Activated T-cell treated with anti-CD3 and anti-CD28 coated beads, Interleukin-2, amount 50 U/mL, for 72 hours (primary cell): ENCODE measurements around the gene COMT. TPM values are rescaled to one million over a fixed set of nuclear protein-coding genes. Genes with fewer than 3 reads are reported as not detected.

Source experiments
- ATAC-seq, 2 donors: fragments of 150-1000 bp; cut with Tn5 transposase; replicated peaks in 1 of 2; 2 replicates each; pipeline ENCODE4 v1.10.0; 2021; ENCODE audit warnings: moderate library complexity in 2 of 2, mild to moderate bottlenecking in 1 of 2
- DNase-seq, 2 donors: peaks; one replicate each; pipeline ENCODE4 v3.0.0; 2021 to 2022; ENCODE audit warnings: mixed read lengths in 1 of 2
- H3K27ac Mint-ChIP-seq: one replicate; pipeline ENCODE4 v1.8.0; 2022; ENCODE audit warnings: mild to moderate bottlenecking, moderate library complexity, mixed read lengths
- H3K27me3 Mint-ChIP-seq: one replicate; pipeline ENCODE4 v1.8.0; 2022; ENCODE audit warnings: low read depth, mixed read lengths
- H3K36me3 Mint-ChIP-seq, 2 donors: one replicate each; pipeline ENCODE4 v1.8.0; 2022; ENCODE audit warnings: mixed read lengths in 2 of 2, mild to moderate bottlenecking in 1 of 2; ENCODE audit not compliant: insufficient read depth in 2 of 2
- H3K4me1 Mint-ChIP-seq: one replicate; pipeline ENCODE4 v1.8.0; 2022; ENCODE audit warnings: low read depth, mixed read lengths
- H3K4me3 Mint-ChIP-seq, 2 donors: one replicate each; pipeline ENCODE4 v1.8.0; 2022; ENCODE audit warnings: mild to moderate bottlenecking in 2 of 2, mixed read lengths in 2 of 2, moderate library complexity in 2 of 2
- H3K9me3 Mint-ChIP-seq, 2 donors: one replicate each; pipeline ENCODE4 v1.8.0; 2022; ENCODE audit warnings: mixed read lengths in 2 of 2
- total RNA-seq, 2 donors: library from RNA; stranded (reverse); gene quantifications; one replicate each; pipeline ENCODE4 v1.2.3, GENCODE V29; 2022

COMT gene
- total RNA-seq, 2 donors from 2014 or later, result 97.4 to 101 TPM

DNA sequence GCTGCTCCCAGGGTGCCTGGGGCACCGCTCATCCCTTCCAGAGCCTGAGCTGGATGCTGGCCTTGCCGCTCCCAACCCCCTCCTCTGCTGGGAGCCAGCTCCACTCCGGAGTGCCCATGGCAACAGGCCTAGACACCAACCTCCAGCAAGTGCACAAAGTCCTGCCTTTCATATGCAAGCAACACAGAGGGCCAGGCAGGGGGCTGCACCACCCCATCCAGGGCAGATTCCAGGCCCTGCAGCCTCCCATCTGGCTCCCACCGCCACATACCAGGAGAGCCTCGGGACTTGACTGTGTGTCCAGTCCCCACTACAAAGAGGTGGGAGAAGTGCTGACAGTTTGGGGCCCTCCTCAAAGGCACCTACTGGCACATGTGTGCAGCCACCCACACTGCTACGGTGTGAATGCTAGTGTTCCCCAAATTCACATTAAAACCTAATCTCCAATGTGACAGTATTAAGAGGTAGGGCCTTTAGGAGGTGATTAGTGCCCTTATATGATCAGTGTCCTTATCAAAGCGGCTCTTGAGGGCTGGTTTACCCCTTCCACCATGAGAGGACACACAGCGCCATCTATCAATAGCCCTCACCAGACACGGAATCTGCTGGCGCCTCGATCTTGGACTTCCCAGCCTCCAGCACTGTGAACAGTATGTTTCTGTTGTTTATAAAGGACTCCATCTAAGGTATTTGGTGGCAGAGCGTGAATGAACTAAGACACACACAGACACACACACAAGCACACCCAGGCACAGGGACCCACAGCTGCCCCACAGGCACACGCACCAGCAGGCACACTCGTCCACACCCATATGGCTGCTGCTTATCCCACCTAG, 58.9 kb downstream of the COMT start:
- Mint-ChIP-seq H3K4me1 (no peaks in the 10 kb centered on the region), H3K27me3 (no peaks in the 10 kb centered on the region), H3K9me3 (peaks cover 8 to 12% of the 10 kb centered on the region in 2 donors), H3K4me3 (no peak overlapping the region), H3K36me3 (peaks cover 10 to 14% of the 10 kb centered on the region in 2 donors), H3K27ac (no peak overlapping the region)
- DNase-seq (no peak), ATAC-seq (no peak)

- Mint-ChIP-seq H3K4me1 (no peaks in the 10 kb centered on the region), H3K27ac (no peak overlapping the region), H3K36me3 (peaks cover 10 to 14% of the 10 kb centered on the region in 2 donors), H3K27me3 (no peaks in the 10 kb centered on the region), H3K4me3 (no peak overlapping the region), H3K9me3 (peaks cover 8 to 12% of the 10 kb centered on the region in 2 donors)
- no peak for ATAC-seq
- no peak for DNase-seq
Observed at GRCh38 chr22:20001082-20001638, 59.6 kb downstream of the COMT start.

DNA sequence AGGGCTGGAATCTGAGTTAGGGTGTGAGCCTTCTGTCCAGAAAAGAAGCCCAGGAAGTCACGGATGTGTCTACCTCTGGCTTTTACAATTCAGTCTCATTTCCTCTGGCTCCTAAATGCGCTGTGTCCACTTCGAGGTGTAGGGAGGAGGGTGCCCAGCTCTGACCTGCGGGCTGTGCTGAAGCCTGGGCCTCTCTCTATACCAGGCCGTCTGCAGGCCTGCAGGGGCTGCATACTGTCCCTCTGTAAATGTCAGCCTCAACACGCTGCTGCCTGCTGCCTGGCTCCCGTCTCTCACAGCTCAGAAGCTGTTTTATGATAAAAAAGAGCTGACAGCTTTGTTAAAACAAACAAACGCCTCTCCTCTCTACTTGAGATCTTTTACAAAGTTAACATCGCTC, 60.6 kb downstream of the COMT start:
- peaks cover 8 to 12% of the 10 kb centered on the region in 2 donors for H3K9me3 Mint-ChIP-seq
- peaks cover 10 to 14% of the 10 kb centered on the region in 2 donors for H3K36me3 Mint-ChIP-seq
- no peak overlapping the region for H3K27ac Mint-ChIP-seq
- no peaks in the 10 kb centered on the region for H3K4me1 Mint-ChIP-seq
- no peak for ATAC-seq
- H3K4me3 Mint-ChIP-seq, result no peak overlapping the region
- H3K27me3 Mint-ChIP-seq, result no peaks in the 10 kb centered on the region
- DNase-seq, result no peak

- Mint-ChIP-seq H3K4me1 (no peaks in the 10 kb centered on the region), H3K4me3 (no peak overlapping the region), H3K27ac (no peak overlapping the region), H3K36me3 (peaks cover 10 to 14% of the 10 kb centered on the region in 2 donors), H3K9me3 (peaks cover 8 to 12% of the 10 kb centered on the region in 2 donors), H3K27me3 (no peaks in the 10 kb centered on the region)
- ATAC-seq (no peak), DNase-seq (no peak)
Observed at GRCh38 chr22:20002636-20003035, 61.1 kb downstream of the COMT start.

GRCh38 chr22:20003304-20003703, 61.7 kb downstream of the COMT start:
- H3K4me1 Mint-ChIP-seq, result no peaks in the 10 kb centered on the region
- peaks cover 10 to 14% of the 10 kb centered on the region in 2 donors for H3K36me3 Mint-ChIP-seq

GRCh38 chr22:20004464-20004863, 62.9 kb downstream of the COMT start:
- ATAC-seq, result no peak
- no peak for DNase-seq
- Mint-ChIP-seq H3K4me3 (no peak overlapping the region), H3K27ac (no peak overlapping the region), H3K9me3 (peaks cover 8 to 12% of the 10 kb centered on the region in 2 donors), H3K4me1 (no peaks in the 10 kb centered on the region), H3K36me3 (peaks cover 10 to 14% of the 10 kb centered on the region in 2 donors), H3K27me3 (no peaks in the 10 kb centered on the region)

More at GRCh38 chr22:20003304-20003703, 61.7 kb downstream of the COMT start:
- Mint-ChIP-seq H3K4me3 (no peak overlapping the region), H3K27me3 (no peaks in the 10 kb centered on the region), H3K9me3 (peaks cover 8 to 12% of the 10 kb centered on the region in 2 donors), H3K27ac (no peak overlapping the region)
- DNase-seq (no peak), ATAC-seq (no peak)

DNA sequence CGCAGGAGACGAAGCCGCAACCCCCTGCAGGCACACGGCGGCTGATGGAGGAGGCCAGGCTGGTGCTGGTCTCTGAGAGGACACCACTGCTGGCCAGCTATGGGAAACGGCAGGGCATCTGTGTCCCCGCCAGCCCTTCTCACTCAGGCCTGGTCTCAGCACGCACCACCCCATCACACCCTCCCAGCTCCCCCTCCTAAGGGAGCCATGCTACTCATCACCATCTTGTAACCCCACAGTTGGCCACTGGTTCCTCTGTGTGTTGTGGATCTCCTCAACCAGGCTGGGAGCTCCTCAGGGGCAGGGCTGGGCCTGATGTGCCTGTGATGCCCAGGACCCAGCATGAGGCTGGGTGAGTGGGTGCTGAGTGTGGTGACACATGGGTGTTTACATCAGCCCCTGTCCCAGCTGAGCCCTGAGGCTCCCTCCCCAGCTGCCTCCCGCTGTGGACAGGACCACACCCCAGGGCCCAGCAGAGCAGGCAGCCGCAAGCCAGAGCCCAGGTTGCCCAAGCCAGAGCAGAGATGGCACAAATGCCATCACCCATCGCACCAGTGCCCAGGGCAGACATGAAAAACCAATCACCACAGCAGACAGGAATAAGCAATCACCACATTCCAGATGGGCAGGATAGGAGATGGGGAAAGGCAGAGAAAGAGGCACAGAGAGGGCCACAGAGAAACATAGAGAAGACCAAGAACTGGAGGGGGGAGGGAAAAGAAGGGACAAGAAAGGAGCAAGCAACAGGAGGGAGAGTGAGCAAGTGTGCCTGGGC, 66.8 kb downstream of the COMT start:
- H3K27ac Mint-ChIP-seq, result no peak overlapping the region
- no peaks in the 10 kb centered on the region for H3K4me1 Mint-ChIP-seq
- H3K36me3 Mint-ChIP-seq, result peaks cover 3 to 6% of the 10 kb centered on the region in 2 donors
- H3K9me3 Mint-ChIP-seq, result peaks cover 4 to 6% of the 10 kb centered on the region in 2 donors
- no peak overlapping the region for H3K4me3 Mint-ChIP-seq
- H3K27me3 Mint-ChIP-seq, result no peaks in the 10 kb centered on the region
- no peak for DNase-seq
- no peak for ATAC-seq

DNA sequence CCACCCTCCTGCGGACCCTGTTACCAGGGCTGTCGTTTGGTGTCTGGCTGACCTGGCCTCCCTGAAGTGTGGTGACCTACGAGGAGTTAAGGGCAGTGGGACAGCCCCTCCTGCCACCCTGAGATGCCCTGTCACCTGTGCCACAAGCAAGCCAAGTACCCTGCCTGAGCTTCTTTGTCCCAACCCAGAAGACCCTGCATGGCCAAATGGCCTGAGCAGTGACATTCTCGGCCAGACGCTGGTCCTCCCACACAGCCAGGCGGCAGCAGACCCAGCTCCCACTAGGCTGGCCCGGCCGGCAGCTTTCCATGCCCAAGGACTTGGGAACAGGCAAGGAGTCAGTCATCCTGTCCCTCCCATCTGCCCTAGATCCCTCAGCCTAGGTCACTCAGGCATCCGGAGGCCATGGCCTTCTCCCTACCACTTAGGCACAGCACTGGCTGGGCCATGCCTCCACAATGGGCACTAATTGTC, 67.5 kb downstream of the COMT start:
- Mint-ChIP-seq H3K27ac (no peak overlapping the region), H3K36me3 (peaks cover 0 to 2% of the 10 kb centered on the region in 2 donors), H3K27me3 (no peaks in the 10 kb centered on the region), H3K9me3 (peaks cover 0 to 2% of the 10 kb centered on the region in 2 donors), H3K4me3 (no peak overlapping the region), H3K4me1 (no peaks in the 10 kb centered on the region)
- DNase-seq, result no peak
- ATAC-seq, result no peak

GRCh38 chr22:20009582-20010306, 68.2 kb downstream of the COMT start:
- H3K4me1 Mint-ChIP-seq, result no peaks in the 10 kb centered on the region
- DNase-seq (no peak), ATAC-seq (no peak)
- no peak overlapping the region for H3K4me3 Mint-ChIP-seq
- no peaks in the 10 kb centered on the region for H3K9me3 Mint-ChIP-seq
- peaks cover 4% of the 10 kb centered on the region for H3K27me3 Mint-ChIP-seq
- no peak overlapping the region for H3K27ac Mint-ChIP-seq
- H3K36me3 Mint-ChIP-seq, result no peaks in the 10 kb centered on the region

DNA sequence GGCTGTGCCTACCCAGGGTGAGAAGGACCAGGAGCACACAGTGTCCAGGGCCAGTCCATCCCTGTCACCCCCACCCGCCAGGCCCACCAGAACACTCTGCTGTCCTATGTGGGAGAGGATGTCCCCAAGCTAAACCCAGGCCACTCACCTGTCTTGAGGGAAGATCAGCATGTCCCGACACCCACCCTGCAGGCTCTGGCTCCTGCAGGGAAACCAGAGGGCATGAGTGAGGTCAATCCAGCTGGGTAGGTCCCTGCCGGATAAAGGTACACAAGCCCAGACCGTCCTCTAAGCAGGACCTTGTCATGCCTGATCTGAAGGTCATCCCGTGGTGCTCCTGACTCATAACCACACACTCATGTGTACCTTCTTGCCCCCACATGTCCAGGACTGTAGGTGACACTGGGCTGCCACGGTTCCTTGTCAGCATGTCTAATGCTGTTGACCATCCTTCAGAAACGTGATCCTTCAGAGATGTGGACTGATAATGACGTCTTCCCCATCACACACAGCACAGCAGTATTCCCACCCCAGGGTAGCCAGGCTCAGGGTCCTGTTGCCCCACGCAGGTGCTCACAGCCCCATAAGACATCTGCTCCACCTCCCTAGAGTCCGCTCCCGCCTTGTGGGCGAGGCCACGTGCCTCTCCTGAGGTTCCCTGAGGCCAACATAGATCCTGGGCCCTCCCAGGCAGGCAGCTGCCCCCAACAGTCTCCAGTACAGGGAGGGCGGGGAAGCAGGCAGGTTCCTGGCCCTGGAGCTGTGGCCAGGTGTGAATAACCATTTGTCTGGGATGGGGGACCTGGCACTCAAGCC, 68.9 kb downstream of the COMT start:
- H3K36me3 Mint-ChIP-seq, result no peaks in the 10 kb centered on the region
- no peaks in the 10 kb centered on the region for H3K9me3 Mint-ChIP-seq
- ATAC-seq (no peak), DNase-seq (no peak)
- no peaks in the 10 kb centered on the region for H3K4me1 Mint-ChIP-seq
- H3K4me3 Mint-ChIP-seq, result no peak overlapping the region
- no peak overlapping the region for H3K27ac Mint-ChIP-seq
- H3K27me3 Mint-ChIP-seq, result peaks cover 8% of the 10 kb centered on the region

DNA sequence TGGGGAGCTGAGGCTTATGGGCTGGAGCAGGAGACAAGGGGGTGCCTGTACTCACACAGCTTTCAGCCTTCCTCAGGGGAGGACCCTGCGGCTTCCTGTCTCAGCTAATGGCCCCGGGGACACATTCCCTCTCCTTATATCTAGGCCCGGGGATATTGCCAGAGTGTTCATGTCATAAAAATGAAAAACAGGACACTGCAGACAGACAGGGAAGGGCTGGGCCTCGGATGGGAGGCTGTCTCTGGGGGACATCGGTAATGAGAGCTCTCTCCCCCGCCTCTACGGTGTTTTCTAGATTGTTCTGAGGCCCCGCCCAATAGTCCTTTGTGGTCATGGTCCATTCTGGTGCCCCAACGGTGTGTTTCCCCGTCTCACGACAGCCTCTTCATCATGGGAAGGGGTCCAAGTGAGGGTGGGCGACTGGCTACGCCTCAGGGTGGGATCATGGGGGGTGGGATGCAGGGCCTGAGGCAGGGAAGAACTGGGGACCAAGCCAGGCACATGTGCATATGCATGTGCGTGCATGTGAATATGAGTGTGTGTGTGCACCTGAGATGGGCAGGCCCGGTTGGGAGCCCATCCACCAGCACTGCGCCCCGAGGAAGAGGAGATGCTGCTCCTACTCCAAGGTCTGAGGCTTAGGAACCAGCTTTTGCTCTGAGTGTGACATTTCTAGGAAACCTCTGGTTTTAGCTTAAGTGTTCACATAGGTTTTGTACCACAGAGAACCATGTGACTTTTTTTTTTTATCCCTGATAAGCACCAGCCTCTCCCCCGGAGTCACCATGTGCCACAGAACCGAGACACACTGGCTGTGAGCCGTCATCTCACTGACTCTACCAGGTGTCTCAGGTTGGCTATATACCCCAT, 69.8 kb downstream of the COMT start:
- H3K9me3 Mint-ChIP-seq, result no peaks in the 10 kb centered on the region
- ATAC-seq (no peak), DNase-seq (no peak)
- H3K4me3 Mint-ChIP-seq, result no peak overlapping the region
- no peak overlapping the region for H3K27ac Mint-ChIP-seq
- H3K27me3 Mint-ChIP-seq, result peaks cover 8% of the 10 kb centered on the region
- no peaks in the 10 kb centered on the region for H3K4me1 Mint-ChIP-seq
- H3K36me3 Mint-ChIP-seq, result no peaks in the 10 kb centered on the region
